Heart left ventricle (tissue), 16 donors: ENCODE measurements around the gene TOX2. TPM values are rescaled to one million over a fixed set of nuclear protein-coding genes. Genes with fewer than 3 reads are reported as not detected.

ENCODE experiments used
- ATAC-seq, 4 donors: fragments of 200-7000 bp; cut with Tn5 transposase; one replicate each; pipeline ENCODE4 v1.9.1; 2020 to 2022; ENCODE audit warnings: moderate library complexity in 4 of 4, mild to moderate bottlenecking in 3 of 4, moderate number of reproducible peaks in 1 of 4
- DNase-seq, 5 donors: peaks; one replicate each; pipeline ENCODE4 v3.0.0-alpha.2; 2020
- H3K27ac ChIP-seq, 12 donors: fragments of 200-600 bp; sonication (generic) in 4 of 12; one replicate each; pipeline versions ENCODE4 v1.5.0 to v1.8.0; 2016 to 2022; ENCODE audit warnings: mild to moderate bottlenecking in 2 of 12
- H3K27me3 ChIP-seq, 9 donors: fragments of 200-600 bp; sonication (generic) in 2 of 9; one replicate each; pipeline versions ENCODE4 v1.5.1 to v1.8.0; 2016 to 2022; ENCODE audit warnings: mild to moderate bottlenecking in 3 of 9
- H3K36me3 ChIP-seq, 9 donors: fragments of 200-600 bp; sonication (generic) in 2 of 9; one replicate each; pipeline versions ENCODE4 v1.5.0 to v1.8.0; 2018 to 2022; ENCODE audit warnings: mild to moderate bottlenecking in 2 of 9
- H3K4me1 ChIP-seq, 12 donors: fragments of 200-600 bp; sonication (generic) in 4 of 12; one replicate each; pipeline versions ENCODE4 v1.5.0 to v1.8.0; 2016 to 2022; ENCODE audit warnings: mild to moderate bottlenecking in 3 of 12
- H3K4me3 ChIP-seq, 12 donors: fragments of 200-600 bp; sonication (generic) in 4 of 12; one replicate each; pipeline versions ENCODE4 v1.5.0 to v1.8.0; 2017 to 2022; ENCODE audit warnings: mild to moderate bottlenecking in 9 of 12, moderate library complexity in 4 of 12
- H3K9me3 ChIP-seq, 12 donors: fragments of 200-600 bp; sonication (generic) in 4 of 12; one replicate each; pipeline versions ENCODE4 v1.5.0 to v1.8.0; 2016 to 2022; ENCODE audit warnings: mild to moderate bottlenecking in 1 of 12
- CTCF ChIP-seq, 12 donors: fragments of 200-600 bp; sonication (generic) in 4 of 12; IDR thresholded peaks; one replicate each; pipeline versions ENCODE4 v1.5.0 to v1.8.0; 2018 to 2022; ENCODE audit warnings: antibody characterized with exemption in 12 of 12, mild to moderate bottlenecking in 5 of 12
- POLR2A ChIP-seq, 2 donors: fragments of 450-650 bp; IDR thresholded peaks; one replicate each; pipeline ENCODE4 v1.6.1; 2017; ENCODE audit warnings: antibody characterized with exemption in 2 of 2, mild to moderate bottlenecking in 2 of 2, moderate library complexity in 2 of 2
- WGBS, 4 donors: extraction: QIAGEN DNeasy Blood & Tissue Kit in 2 of 4; methylation state at CpG; one replicate each; pipeline versions ENCODE4 v1.1.5 to v1.1.7; 2013 to 2018; 5-methylcytosine and 5-hydroxymethylcytosine counted together
- intact Hi-C, 10 donors: fragments of 100-400 bp; cut with DNase I; formaldehyde crosslinking; loops; one replicate each; pipeline versions ENCODE4 v1.11.1 to v1.14.2; 2022
- polyA plus RNA-seq, 2 donors: library from polyadenylated mRNA; stranded (reverse); fragments of 200-250 nt; gene quantifications; one replicate each; pipeline ENCODE4 v1.2.3, GENCODE V29; 2013
- total RNA-seq, 9 donors: library from RNA; depleted of rRNA in 2 of 9; stranded (reverse); fragments of >200 nt in 2 of 9; fragmentation: NEBNext Ultra II Directional in 3 of 9; extraction: Animal tissue kit (Norgen Biotek cat#: 25700) in 3 of 9; gene quantifications; one replicate each; pipeline versions ENCODE4 v1.1.0 to v1.2.4, GENCODE V29; 2016 to 2023
- donor health status: ischemic (EF 13 %, LVEDD 7.1; RV severe dilation, severe dysfunction).
- donor health status: healthy with polysubstance abuse.
- donor health status: DM: no; HTN: yes; CAD: no.
- donor health status: DM: no; HTN: no; CAD: no.
- donor health status: ischemic (EF 25% LVEDD 6.9; RV normal size, moderate dysfunction).
- donor health status: ischemic (EF 25% LVEDD 5.7; RV mildly dilated, moderate dysfunction).
- donor health status: healthy.
- donor health status: DM: yes; HTN: yes; CAD: no.
- donor health status: ischemic (EF 35%, LVEDD 5.7; RV mildly dilated, moderate dysfunction).
- donor health status: nonischemic (EF 11% LVEDD 7.7; RV severe dilation, severe dysfunction).
- donor health status: DM: yes; HTN: yes; CAD: no.
- donor health status: PGD.
- donor health status: ischemic (EF 29% LVEDD 5.4; RV normal size, mild dysfunction).
- donor health status: nonischemic (EF 23%, LVEDD 6.1; RV moderate dilation, normal function).

TOX2 gene
- total and polyA plus RNA-seq, 11 donors = 0.53 to 3.0 (median 0.91) TPM

GRCh38 chr20:43923322-43923721, 8.7 kb downstream of the TOX2 start:
- 64 to 87% (median 78%) methylated on average over 3 of the region's 3 CpGs for WGBS, 4 donors
- intact Hi-C loops = no loop called here

GRCh38 chr20:43923917-43924316, 9.3 kb downstream of the TOX2 start:
- Histone ChIP-seq H3K27ac (no peak overlapping the region), H3K4me1 (peaks cover 0 to 22% (median 0%) of the 10 kb centered on the region in 12 donors), H3K27me3 (peaks cover 0 to 29% (median 3%) of the 10 kb centered on the region in 9 donors), H3K9me3 (no peaks in the 10 kb centered on the region), H3K36me3 (no peaks in the 10 kb centered on the region), H3K4me3 (no peak overlapping the region)
- ATAC-seq (no peak), DNase-seq (no peak)
- WGBS, 4 donors = 72 to 81% (median 76%) methylated on average over 4 of the region's 4 CpGs
- intact Hi-C loops = no loop called here
- TF ChIP-seq CTCF (IDR thresholded peaks at IDR 0.05) (no peak), POLR2A (IDR thresholded peaks at IDR 0.05) (no peak)

More at GRCh38 chr20:43923322-43923721, 8.7 kb downstream of the TOX2 start:
- Histone ChIP-seq H3K4me1 (peaks cover 0 to 22% (median 0%) of the 10 kb centered on the region in 12 donors), H3K27ac (no peak overlapping the region), H3K4me3 (no peak overlapping the region), H3K36me3 (no peaks in the 10 kb centered on the region), H3K27me3 (peaks cover 0 to 32% (median 3%) of the 10 kb centered on the region in 9 donors), H3K9me3 (no peaks in the 10 kb centered on the region)
- DNase-seq (no peak), ATAC-seq (no peak)
- TF ChIP-seq POLR2A (IDR thresholded peaks at IDR 0.05) = no peak
- TF ChIP-seq CTCF (IDR thresholded peaks at IDR 0.05) = no peak

- Histone ChIP-seq H3K36me3 (no peaks in the 10 kb centered on the region), H3K27me3 (peaks cover 0 to 29% (median 3%) of the 10 kb centered on the region in 9 donors), H3K4me1 (peaks cover 0 to 22% (median 0%) of the 10 kb centered on the region in 12 donors), H3K9me3 (no peaks in the 10 kb centered on the region), H3K4me3 (no peak overlapping the region), H3K27ac (no peak overlapping the region)
- intact Hi-C loops = no loop called here
- 72 to 78% (median 75%) methylated on average over 10 of the region's 10 CpGs for WGBS, 4 donors
- DNase-seq = no peak
- TF ChIP-seq CTCF (IDR thresholded peaks at IDR 0.05) (no peak), POLR2A (IDR thresholded peaks at IDR 0.05) (no peak)
- ATAC-seq = no peak
Observed at GRCh38 chr20:43925215-43925614, 10.6 kb downstream of the TOX2 start.

GRCh38 chr20:43925801-43926200, 11.1 kb downstream of the TOX2 start:
- ATAC-seq = no peak

More at GRCh38 chr20:43925801-43926200, 11.1 kb downstream of the TOX2 start:
- peaks cover 0 to 22% (median 0%) of the 10 kb centered on the region in 12 donors for H3K4me1 ChIP-seq
- intact Hi-C loops = no loop called here
- H3K27me3 ChIP-seq = peaks cover 0 to 32% (median 3%) of the 10 kb centered on the region in 9 donors
- H3K27ac ChIP-seq = no peak overlapping the region
- DNase-seq = peak in 1 of 5 donors; percentile 50
- H3K9me3 ChIP-seq = no peaks in the 10 kb centered on the region
- whole genome bisulfite sequencing, 4 donors = 46 to 58% (median 55%) methylated on average over 5 of the region's 5 CpGs
- no peaks in the 10 kb centered on the region for H3K36me3 ChIP-seq
- TF ChIP-seq CTCF (IDR thresholded peaks at IDR 0.05) (no peak), POLR2A (IDR thresholded peaks at IDR 0.05) (no peak)
- no peak overlapping the region for H3K4me3 ChIP-seq
